Testis (tissue), 2 donors: Measurements from ENCODE around the gene SLC2A9.

ENCODE experiments used
- CTCF ChIP-seq, 3 experiments: fragments of 450-650 bp in 2 of 3; fragments of 200-600 bp in 1 of 3; sonication (generic) in 1 of 3; IDR thresholded peaks; one replicate each; pipeline ENCODE4 v1.5.1; 2016 to 2019; ENCODE audit warnings: antibody characterized with exemption in 3 of 3, mild to moderate bottlenecking in 2 of 3, moderate library complexity in 1 of 3
- POLR2A ChIP-seq: fragments of 450-650 bp; IDR thresholded peaks from one replicate; pipeline ENCODE4 v1.6.1; 2017; ENCODE audit warnings: antibody characterized with exemption, mild to moderate bottlenecking, moderate library complexity

GRCh38 chr4:9921326-9921725 lies 100.0 kb downstream of the SLC2A9 start:
- TF ChIP-seq CTCF (IDR thresholded peaks at IDR 0.05) (no peak), POLR2A (no peak)
